NCI-H146 treated with DMSO at 0.1 percent for 48 hours (cell line): Measurements from ENCODE around the gene MYPN.
"Not testable (repeated sequence)": the region's sequence is repeated elsewhere in the genome, so short reads cannot be mapped to it uniquely, and the experiment has no call there.

Experiments used
- DNase-seq: peaks from one replicate; lab custom pipeline; 2025; ENCODE audit not compliant: unreplicated experiment; lab: John Stamatoyannopoulos, UW

The MYPN gene

GRCh38 chr10:68132391-68132790 lies 23.1 kb downstream of the MYPN start:
- DNase-seq, result no peak

DNA sequence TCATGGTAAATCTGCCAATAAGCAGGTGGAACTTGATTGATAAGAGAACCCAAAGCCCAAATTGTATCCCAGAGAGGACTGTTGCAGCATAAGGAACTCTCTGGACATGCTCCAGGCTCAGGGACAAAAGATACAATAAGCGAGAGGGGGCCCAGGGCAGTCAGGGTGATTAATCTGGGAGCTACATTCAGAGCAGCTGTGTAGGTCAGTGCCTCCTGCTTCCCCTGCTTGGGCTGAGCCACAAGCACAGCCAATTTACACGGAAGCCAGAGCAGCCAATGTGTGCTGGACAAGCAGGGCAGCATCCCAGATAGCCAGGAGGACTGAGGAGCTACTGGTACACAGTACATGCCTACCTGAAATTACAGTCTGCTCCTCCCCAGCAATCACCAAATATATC lies 24.2 kb downstream of the MYPN start:
- no peak for DNase-seq

- DNase-seq, result no peak
Observed at GRCh38 chr10:68135362-68135761, 26.1 kb downstream of the MYPN start.

GRCh38 chr10:68135922-68136792 lies 26.9 kb downstream of the MYPN start:
- no peak for DNase-seq

GRCh38 chr10:68137171-68137570 lies 27.9 kb downstream of the MYPN start:
- no peak for DNase-seq

DNA sequence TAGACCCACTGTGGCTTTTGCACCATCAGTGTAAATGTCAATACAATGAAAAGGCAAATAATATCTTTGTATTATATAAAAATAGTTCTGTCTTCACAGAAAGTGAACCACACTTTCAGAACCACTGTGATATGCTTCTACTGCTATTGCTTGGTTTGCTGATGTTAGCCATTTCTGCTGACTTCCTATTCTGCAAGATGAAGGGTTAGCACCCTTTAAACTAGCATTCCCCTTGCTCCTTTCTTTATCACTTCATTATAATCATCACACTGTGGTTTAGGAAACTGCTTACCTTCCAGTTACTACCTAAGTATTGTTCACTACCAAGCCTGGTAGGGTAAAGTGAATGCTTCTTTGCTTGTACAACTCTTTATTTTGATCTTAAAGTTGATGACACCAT lies 29.2 kb downstream of the MYPN start:
- DNase-seq, result no peak

DNA sequence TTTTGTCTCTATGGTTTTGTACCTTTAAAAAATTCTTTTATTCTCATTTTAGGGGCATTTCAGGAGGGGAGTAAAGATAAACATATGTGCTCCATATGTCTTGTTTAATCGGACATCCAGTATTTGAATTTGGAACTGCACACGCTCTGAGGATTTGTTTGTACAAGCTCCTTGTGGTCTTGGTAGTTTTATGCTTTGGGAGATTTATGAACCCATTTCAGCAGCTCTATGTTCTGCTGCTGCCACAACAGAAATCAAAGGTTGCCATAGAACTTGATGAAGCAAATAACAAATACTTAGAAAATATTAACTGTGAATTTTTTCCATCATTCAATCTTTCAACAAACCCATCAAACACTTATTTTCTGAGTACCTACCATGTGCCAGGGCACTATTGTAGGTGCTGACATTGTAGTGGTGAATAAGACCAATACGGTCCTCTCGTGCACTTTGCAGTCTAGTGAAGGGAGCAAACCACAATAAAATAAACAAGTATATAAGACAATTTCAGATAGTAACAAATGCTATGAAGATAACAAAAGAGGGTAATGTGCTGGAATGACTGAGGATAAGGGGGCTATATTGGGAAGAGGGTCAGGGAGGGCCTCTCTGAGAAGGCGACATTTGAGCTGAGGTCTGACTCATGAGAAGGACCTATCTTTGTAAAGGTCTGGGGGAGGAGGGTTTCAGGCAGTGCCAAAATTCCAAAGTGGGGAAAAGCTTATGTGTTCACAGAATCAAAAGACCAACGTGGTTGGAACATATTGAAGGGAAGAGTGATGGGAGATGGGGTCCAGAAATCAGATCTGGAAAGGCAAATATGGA lies 30.4 kb downstream of the MYPN start:
- no peak for DNase-seq

DNA sequence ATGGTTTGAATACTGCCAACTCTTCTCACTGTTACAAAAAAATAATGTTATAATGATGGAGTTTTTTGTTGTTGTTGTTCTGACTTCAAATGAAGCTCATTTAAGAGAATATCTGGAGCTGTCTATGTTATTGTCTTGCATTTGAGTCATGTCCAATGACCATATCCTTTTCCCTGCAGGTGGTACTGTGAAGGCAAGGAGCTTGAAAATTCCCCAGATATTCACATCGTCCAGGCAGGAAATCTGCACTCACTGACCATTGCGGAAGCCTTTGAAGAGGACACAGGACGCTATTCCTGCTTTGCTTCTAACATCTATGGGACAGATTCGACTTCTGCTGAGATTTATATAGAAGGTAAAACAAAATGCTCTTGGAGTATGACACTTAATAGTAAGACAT lies 33.5 kb downstream of the MYPN start:
- no peak for DNase-seq

- no peak for DNase-seq
Observed at GRCh38 chr10:68144709-68145108, 35.4 kb downstream of the MYPN start.

GRCh38 chr10:68145705-68146104 lies 36.4 kb downstream of the MYPN start:
- DNase-seq, result no peak

DNA sequence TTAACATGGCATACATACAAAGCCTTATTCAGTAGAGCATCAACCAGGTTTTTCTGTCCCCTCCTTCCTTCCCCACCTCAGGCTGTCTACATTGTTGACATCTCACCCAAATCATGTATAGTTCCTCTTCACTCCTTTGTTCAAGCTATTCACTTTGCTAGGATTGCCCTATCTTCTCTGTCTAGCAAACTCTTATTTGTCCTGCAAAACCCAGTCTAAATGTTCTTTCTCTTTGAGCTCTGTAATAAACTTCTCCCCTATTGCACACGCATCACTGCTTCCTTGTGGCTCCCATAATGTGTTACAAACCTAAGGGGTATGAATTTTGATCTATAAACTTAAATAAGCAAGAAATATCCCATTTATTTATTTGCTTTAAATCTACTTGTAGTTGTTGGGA lies 36.8 kb downstream of the MYPN start:
- no peak for DNase-seq

GRCh38 chr10:68151453-68151852 lies 42.2 kb downstream of the MYPN start:
- no peak for DNase-seq

- no peak for DNase-seq
Observed at GRCh38 chr10:68153473-68154210, 44.4 kb downstream of the MYPN start.

DNA sequence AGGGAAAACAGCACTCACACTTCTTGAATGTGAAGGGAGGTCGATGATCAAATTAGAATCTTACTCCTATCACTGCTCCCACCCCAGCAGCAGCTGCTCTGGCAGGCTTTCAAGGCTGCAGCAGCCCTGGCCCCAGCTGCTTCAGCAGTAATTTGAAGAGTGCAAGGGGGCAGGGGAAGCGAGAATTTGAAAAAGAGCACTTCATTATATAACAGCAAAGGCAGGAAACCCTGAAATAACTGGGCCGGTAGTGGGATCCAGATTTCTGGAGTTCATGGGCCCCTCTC lies 44.9 kb downstream of the MYPN start:
- no peak for DNase-seq

- no peak for DNase-seq
Observed at GRCh38 chr10:68155615-68156210, 46.4 kb downstream of the MYPN start.

GRCh38 chr10:68156373-68157185 lies 47.3 kb downstream of the MYPN start:
- peak; percentile 21 for DNase-seq

DNA sequence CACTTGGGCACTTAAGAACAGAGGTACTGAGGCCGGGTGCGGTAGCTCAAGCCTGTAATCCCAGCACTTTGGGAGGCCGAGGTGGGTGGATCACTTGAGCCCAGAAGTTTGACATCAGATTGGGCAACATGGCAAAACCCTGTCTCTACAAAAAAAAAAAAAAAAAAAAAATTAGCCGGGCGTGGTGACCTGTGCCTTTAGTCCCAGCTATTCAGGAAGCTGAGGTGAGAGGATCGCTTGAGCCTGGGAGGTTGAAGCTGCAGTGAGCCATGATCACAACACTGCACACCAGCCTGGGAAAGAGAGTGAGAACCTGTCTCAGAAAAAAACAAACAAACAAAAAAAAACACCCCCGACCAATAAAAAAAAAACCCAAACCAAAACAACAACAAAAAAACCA lies 48.2 kb downstream of the MYPN start:
- DNase-seq, result not testable (repeated sequence)

DNA sequence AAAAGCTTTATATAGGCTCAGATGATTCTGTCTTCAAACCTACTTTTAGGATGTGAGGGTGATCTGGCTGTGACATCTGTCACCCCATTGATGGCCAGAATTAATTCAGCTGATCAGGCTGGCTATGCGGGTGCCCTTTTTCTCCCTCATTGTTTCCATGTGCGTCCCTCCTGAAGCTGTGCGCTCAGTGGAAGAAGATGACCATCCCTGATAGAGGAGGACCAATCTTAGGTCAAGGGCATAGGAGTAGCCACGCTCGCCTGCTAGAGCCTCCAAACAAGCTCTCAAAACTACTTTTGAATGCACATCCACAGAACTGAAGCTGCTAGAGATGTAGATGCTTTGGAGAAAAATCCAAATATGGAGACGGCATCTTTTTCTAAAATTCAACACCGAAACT lies 48.7 kb downstream of the MYPN start:
- DNase-seq, result no peak

GRCh38 chr10:68163735-68164134 lies 54.4 kb downstream of the MYPN start:
- DNase-seq, result no peak

GRCh38 chr10:68165643-68166042 lies 56.4 kb downstream of the MYPN start:
- DNase-seq, result no peak
